Astrocyte (in vitro differentiated cells and primary cell): ENCODE measurements around the gene RNF44.

Experiments
- CTCF ChIP-seq: IDR thresholded peaks from 2 replicates; pipeline ENCODE4 v1.5.1; 2011; ENCODE audit warnings: low read depth, mild to moderate bottlenecking, inconsistent platforms, low read length, moderate library complexity; ENCODE audit not compliant: insufficient read depth
- EZH2 ChIP-seq: IDR thresholded peaks from 2 replicates; pipeline ENCODE4 v1.6.1; 2012; ENCODE audit warnings: mild to moderate bottlenecking, low read length, inconsistent platforms; ENCODE audit not compliant: insufficient read depth

- TF ChIP-seq EZH2 (no peak), CTCF (no peak)
Measured at GRCh38 chr5:176528761-176529115, 8.5 kb downstream of the RNF44 start.
